HepG2 (cell line): Measurements from ENCODE around the gene GDE1. TPM values are rescaled to one million over a fixed set of nuclear protein-coding genes. Genes with fewer than 3 reads are reported as not detected.

ENCODE experiments used
- ARID3A ChIP-seq: IDR thresholded peaks from 2 replicates; pipeline ENCODE4 v1.6.1; 2012; ENCODE audit warnings: low read depth, low read length, improper control_type of control experiment
- BRD4 ChIP-seq: sonication (generic); formaldehyde crosslinking; IDR thresholded peaks from 2 replicates; pipeline ENCODE4 v1.4.0; 2020; ENCODE audit warnings: missing genetic modification reagents
- CBFB ChIP-seq: sonication (generic); formaldehyde crosslinking; IDR thresholded peaks from 2 replicates; pipeline ENCODE4 v1.4.0; 2020; ENCODE audit warnings: missing genetic modification reagents
- EP300 ChIP-seq, 3 experiments: sonication (generic) in 1 of 3; formaldehyde crosslinking in 1 of 3; IDR thresholded peaks; 2 replicates each; pipeline versions ENCODE4 v1.5.1 to v1.6.1; 2011 to 2020; ENCODE audit warnings: low read depth in 2 of 3, low read length in 2 of 3, borderline replicate concordance in 1 of 3, improper control_type of control experiment in 1 of 3, mild to moderate bottlenecking in 1 of 3, missing genetic modification reagents in 1 of 3, moderate library complexity in 1 of 3
- GLI4 ChIP-seq: sonication (generic); formaldehyde crosslinking; IDR thresholded peaks from 2 replicates; pipeline ENCODE4 v1.5.1; 2020; ENCODE audit warnings: missing genetic modification reagents, mild to moderate bottlenecking, moderate library complexity, borderline replicate concordance
- KLF16 ChIP-seq, 2 experiments: sonication (generic) in 1 of 2; formaldehyde crosslinking in 1 of 2; IDR thresholded peaks; 2 replicates each; pipeline versions ENCODE4 v1.6.1 to v1.8.0; 2016 to 2023; ENCODE audit warnings: missing genetic modification reagents in 2 of 2, missing compliant biosample characterization in 1 of 2
- MLXIP ChIP-seq: sonication (generic); formaldehyde crosslinking; IDR thresholded peaks from 2 replicates; pipeline ENCODE4 v1.9.0; 2021; ENCODE audit warnings: missing genetic modification reagents, borderline replicate concordance
- NR2F1 ChIP-seq, 2 experiments: fragments of 450-650 bp in 1 of 2; formaldehyde crosslinking in 1 of 2; IDR thresholded peaks; 2 replicates each; pipeline versions ENCODE4 v1.5.0 to v1.6.1; 2016 to 2020; ENCODE audit warnings: mild to moderate bottlenecking in 1 of 2, missing compliant biosample characterization in 1 of 2, missing genetic modification reagents in 1 of 2, moderate library complexity in 1 of 2
- PAWR ChIP-seq: sonication (generic); formaldehyde crosslinking; IDR thresholded peaks from 2 replicates; pipeline ENCODE4 v1.4.0; 2020; ENCODE audit warnings: missing genetic modification reagents, mild to moderate bottlenecking, borderline replicate concordance
- PHF20 ChIP-seq: sonication (generic); formaldehyde crosslinking; IDR thresholded peaks from 2 replicates; pipeline ENCODE4 v1.5.0; 2020; ENCODE audit warnings: mild to moderate bottlenecking, missing genetic modification reagents
- RAD21 ChIP-seq: fragments of 450-650 bp; formaldehyde crosslinking; IDR thresholded peaks from 2 replicates; pipeline ENCODE4 v1.5.0; 2020; ENCODE audit warnings: mild to moderate bottlenecking
- RARG ChIP-seq: sonication (generic); formaldehyde crosslinking; IDR thresholded peaks from 2 replicates; pipeline ENCODE4 v1.4.0; 2020; ENCODE audit warnings: low read depth, mild to moderate bottlenecking, missing genetic modification reagents
- RFXANK ChIP-seq: IDR thresholded peaks from 2 replicates; pipeline ENCODE4 v1.6.1; 2016
- SIN3A ChIP-seq: IDR thresholded peaks from 2 replicates; pipeline ENCODE4 v1.6.1; 2011; ENCODE audit warnings: low read depth, mild to moderate bottlenecking, control low read depth, low read length, borderline replicate concordance
- TFDP1 ChIP-seq: IDR thresholded peaks from 2 replicates; pipeline ENCODE4 v1.6.1; 2016; ENCODE audit warnings: missing compliant biosample characterization, missing genetic modification reagents, borderline replicate concordance
- ZFP91 ChIP-seq: sonication (generic); formaldehyde crosslinking; IDR thresholded peaks from 2 replicates; pipeline ENCODE4 v1.9.0; 2022; ENCODE audit warnings: missing genetic modification reagents, mild to moderate bottlenecking, borderline replicate concordance
- ZNF17 ChIP-seq: sonication (generic); formaldehyde crosslinking; IDR thresholded peaks from 2 replicates; pipeline ENCODE4 v1.5.0; 2020; ENCODE audit warnings: mild to moderate bottlenecking, missing genetic modification reagents
- ZNF782 ChIP-seq: sonication (generic); formaldehyde crosslinking; IDR thresholded peaks from 2 replicates; pipeline ENCODE4 v1.4.0; 2020; ENCODE audit warnings: missing genetic modification reagents, mild to moderate bottlenecking, borderline replicate concordance
- polyA plus RNA-seq, 8 experiments: library from polyadenylated mRNA; depleted of rRNA in 3 of 8; stranded (reverse) in 7 of 8; unstranded in 1 of 8; fragments of >200 nt; fragmentation: Illumina TruSeq in 4 of 8; extraction: Trizol in 4 of 8; gene quantifications; 2 replicates each; pipeline versions ENCODE4 v1.2.1 to v1.2.3, GENCODE V29; 2011 to 2016; ENCODE audit warnings: low read depth in 4 of 8, missing spikeins in 1 of 8, mixed read lengths in 1 of 8; ENCODE audit not compliant: insufficient read depth in 1 of 8
- total RNA-seq, 5 experiments: library from RNA; depleted of rRNA; stranded (reverse); fragments of >200 nt; fragmentation: Illumina TruSeq; extraction: Trizol; gene quantifications; 2 replicates each; pipeline ENCODE4 v1.2.3, GENCODE V29; 2016; ENCODE audit warnings: low read depth in 1 of 5
- TF ChIP-seq, protein P1 (sequence below): IDR thresholded peaks from 2 replicates; pipeline ENCODE4 v1.6.1; 2016

GDE1 gene
- total and polyA plus RNA-seq, 2 of the 13 experiments (the other 11 are each of a cell fraction or from before 2014, with no cell fraction given) = 35.9 to 59.0 TPM

GRCh38 chr16:19542138-19542821 lies 20.4 kb upstream of the GDE1 start (continued):
- no peak; the same call in 1 of the 2 replicates for TF ChIP-seq ZNF782 (CRISPR knock-in tag)
- no peak for TF ChIP-seq ZNF17 (CRISPR knock-in tag)
- no peak for TF ChIP-seq CBFB (CRISPR knock-in tag)
- TF ChIP-seq BRD4 (CRISPR knock-in tag) = no peak
- no peak for TF ChIP-seq PHF20
- TF ChIP-seq PAWR (CRISPR knock-in tag) = no peak
- TF ChIP-seq MLXIP (CRISPR knock-in tag) = peak; percentile 97
- TF ChIP-seq, protein P1, sequence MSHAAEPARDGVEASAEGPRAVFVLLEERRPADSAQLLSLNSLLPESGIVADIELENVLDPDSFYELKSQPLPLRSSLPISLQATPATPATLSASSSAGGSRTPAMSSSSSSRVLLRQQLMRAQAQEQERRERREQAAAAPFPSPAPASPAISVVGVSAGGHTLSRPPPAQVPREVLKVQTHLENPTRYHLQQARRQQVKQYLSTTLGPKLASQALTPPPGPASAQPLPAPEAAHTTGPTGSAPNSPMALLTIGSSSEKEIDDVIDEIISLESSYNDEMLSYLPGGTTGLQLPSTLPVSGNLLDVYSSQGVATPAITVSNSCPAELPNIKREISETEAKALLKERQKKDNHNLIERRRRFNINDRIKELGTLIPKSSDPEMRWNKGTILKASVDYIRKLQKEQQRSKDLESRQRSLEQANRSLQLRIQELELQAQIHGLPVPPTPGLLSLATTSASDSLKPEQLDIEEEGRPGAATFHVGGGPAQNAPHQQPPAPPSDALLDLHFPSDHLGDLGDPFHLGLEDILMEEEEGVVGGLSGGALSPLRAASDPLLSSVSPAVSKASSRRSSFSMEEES = peak; percentile 92
- TF ChIP-seq RARG (CRISPR knock-in tag) = 0 out of 2 replicates have a peak, but pooled peaks have one; percentile 92
- peak; percentile 72; the same call in 1 of the 2 replicates for TF ChIP-seq RFXANK
- peak in 1 of 2 experiments; percentile 97; a peak in 2 of 4 replicates for TF ChIP-seq EP300 (IDR thresholded peaks at IDR 0.05; ENCODE audit: low read depth in 2 of 2, low read length in 2 of 2)
- TF ChIP-seq EP300 (CRISPR knock-in tag; IDR thresholded peaks at IDR 0.05; ENCODE audit: borderline replicate concordance) = peak; percentile 93
- no peak for TF ChIP-seq GLI4 (CRISPR knock-in tag)
- TF ChIP-seq ARID3A = peak; percentile 95
- no peak for TF ChIP-seq TFDP1 (CRISPR knock-in tag)
- no peak for TF ChIP-seq RAD21 (CRISPR knock-in tag)
- 0 out of 4 replicates have a peak, but pooled peaks of 1 of the 2 experiments have one; percentile 15 for TF ChIP-seq NR2F1 (CRISPR knock-in tag; IDR thresholded peaks at IDR 0.05)
- peak in 1 of 2 experiments; percentile 84; a peak in 2 of 4 replicates for TF ChIP-seq KLF16 (CRISPR knock-in tag; IDR thresholded peaks at IDR 0.05)
- TF ChIP-seq ZFP91 (CRISPR knock-in tag) = no peak
- no peak for TF ChIP-seq SIN3A
